Chondrocyte (in vitro differentiated cells): ENCODE data around the gene HIGD1C. TPM values are rescaled to one million over a fixed set of nuclear protein-coding genes. Genes with fewer than 3 reads are reported as not detected.
"Not testable (repeated sequence)": the region's sequence is repeated elsewhere in the genome, so short reads cannot be mapped to it uniquely, and the experiment has no call there.

Source experiments
- DNase-seq: peaks from one replicate; pipeline ENCODE4 v3.0.0; 2021; ENCODE audit warnings: mixed read lengths, low spot score
- H3K27ac Mint-ChIP-seq: one replicate; pipeline ENCODE4 v1.8.0; 2021; ENCODE audit warnings: mild to moderate bottlenecking, moderate library complexity, mixed read lengths; ENCODE audit not compliant: unreplicated experiment
- H3K27me3 Mint-ChIP-seq: 2 replicates; pipeline ENCODE4 v1.8.0; 2021; ENCODE audit warnings: low read depth, mixed read lengths
- H3K36me3 Mint-ChIP-seq: 2 replicates; pipeline ENCODE4 v1.8.0; 2021; ENCODE audit warnings: low read depth, mixed read lengths
- H3K4me1 Mint-ChIP-seq: 2 replicates; pipeline ENCODE4 v1.8.0; 2021; ENCODE audit warnings: low read depth, mild to moderate bottlenecking, mixed read lengths
- H3K4me3 Mint-ChIP-seq: one replicate; pipeline ENCODE4 v1.8.0; 2021; ENCODE audit warnings: mild to moderate bottlenecking, moderate library complexity, mixed read lengths; ENCODE audit not compliant: unreplicated experiment
- H3K9me3 Mint-ChIP-seq: 2 replicates; pipeline ENCODE4 v1.8.0; 2021; ENCODE audit warnings: low read depth, mixed read lengths
- CTCF ChIP-seq: fragments of 200-600 bp; sonication (generic); IDR thresholded peaks from 2 replicates; pipeline ENCODE4 v1.5.0; 2021; ENCODE audit warnings: antibody characterized with exemption, mild to moderate bottlenecking, moderate library complexity
- long read RNA-seq: library from polyadenylated mRNA; stranded (forward); transcript quantifications from one replicate; pipeline ENCODE4 v2.0.0, GENCODE V29; 2021
- total RNA-seq: library from RNA; stranded (reverse); gene quantifications from 3 replicates; pipeline ENCODE4 v1.2.1, GENCODE V29; 2021

Gene HIGD1C
- not detected in 3 replicates for total RNA-seq
- long read RNA-seq, result 0 reads

DNA sequence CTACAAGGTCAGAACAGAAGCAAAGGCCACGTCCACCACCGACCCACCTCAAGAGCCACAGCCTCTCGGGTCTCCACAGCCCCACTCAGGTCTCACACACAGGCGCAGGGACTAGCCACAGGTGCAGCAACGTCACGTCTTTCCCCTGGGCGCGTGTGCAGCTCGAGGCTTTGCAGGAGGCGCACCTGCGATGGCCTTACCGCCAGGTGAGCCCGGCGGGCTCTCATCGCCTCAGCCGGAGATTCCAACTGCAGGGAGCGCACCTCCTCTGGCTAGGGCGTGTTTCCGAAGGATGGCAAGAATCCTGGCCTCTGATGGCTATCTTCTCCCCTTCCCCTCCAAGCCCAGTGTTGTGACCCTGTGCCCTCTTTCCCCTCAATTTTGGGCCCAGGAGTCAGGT is at the start of gene HIGD1C:
TSS of gene HIGD1C (plus strand) at position 35 of the 400 bp plus-strand sequence. CDS start 1,455 bp downstream, outside the sequence.
- Mint-ChIP-seq H3K27ac (no peak within 1 kb of the TSS), H3K4me1 (peaks cover 15% of the 10 kb centered on the region), H3K4me3 (no peak within 1 kb of the TSS), H3K9me3 (no peaks in the 10 kb centered on the region), H3K36me3 (peaks cover 2% of the 10 kb centered on the region), H3K27me3 (no peaks in the 10 kb centered on the region)
- no peak for TF ChIP-seq CTCF
- DNase-seq, result no peak

GRCh38 chr12:50908479-50908878 is 43.9 kb upstream of the HIGD1C start:
- H3K4me1 Mint-ChIP-seq, H3K27me3 Mint-ChIP-seq, H3K4me3 Mint-ChIP-seq, H3K27ac Mint-ChIP-seq, DNase-seq, H3K36me3 Mint-ChIP-seq: not testable (repeated sequence)
- peaks cover 21% of the 10 kb centered on the region for H3K9me3 Mint-ChIP-seq

- H3K4me1 Mint-ChIP-seq, H3K27me3 Mint-ChIP-seq, DNase-seq, H3K4me3 Mint-ChIP-seq, H3K27ac Mint-ChIP-seq: not testable (repeated sequence)
- Mint-ChIP-seq H3K36me3 (peaks cover 16% of the 10 kb centered on the region), H3K9me3 (peaks cover 46% of the 10 kb centered on the region)
These were observed 40.0 kb upstream of the HIGD1C start for GRCh38 chr12:50912361-50912760.

- no peak for TF ChIP-seq CTCF
- Mint-ChIP-seq H3K9me3 (peaks cover 51% of the 10 kb centered on the region), H3K4me3 (no peak overlapping the region), H3K27me3 (no peaks in the 10 kb centered on the region), H3K4me1 (no peaks in the 10 kb centered on the region), H3K36me3 (peaks cover 19% of the 10 kb centered on the region), H3K27ac (no peak overlapping the region)
- no peak for DNase-seq
These were observed 39.1 kb upstream of the HIGD1C start for GRCh38 chr12:50913224-50913623.

DNA sequence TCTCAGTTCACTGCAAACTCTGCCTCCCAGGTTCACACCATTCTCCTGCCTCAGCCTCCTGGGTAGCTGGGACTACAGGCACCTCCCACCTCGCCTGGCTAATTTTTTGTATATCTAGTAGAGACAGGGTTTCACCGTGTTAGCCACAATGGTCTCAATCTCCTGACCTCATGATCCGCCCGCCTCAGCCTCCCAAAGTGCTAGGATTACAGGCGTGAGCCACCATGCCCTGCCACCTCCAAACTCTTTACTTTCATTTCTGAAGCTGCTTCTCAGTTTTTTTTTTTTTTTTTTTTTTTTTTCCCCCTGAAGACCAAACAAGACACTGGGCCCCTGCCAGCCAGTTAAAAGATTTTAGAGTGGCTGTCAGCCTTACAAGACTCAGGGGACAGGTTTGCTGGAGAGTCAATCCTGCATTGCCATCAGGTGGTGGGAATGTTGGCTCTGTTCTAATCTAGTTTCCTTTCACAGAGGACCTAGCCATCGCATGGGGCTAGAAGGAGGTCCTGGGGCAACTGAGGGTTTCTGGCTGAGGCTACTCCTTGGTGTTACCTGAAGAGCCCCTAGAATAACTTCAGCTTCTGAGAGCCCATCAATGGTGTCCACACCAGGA is 37.4 kb upstream of the HIGD1C start:
- no peak for TF ChIP-seq CTCF
- peaks cover 55% of the 10 kb centered on the region for H3K9me3 Mint-ChIP-seq
- H3K4me3 Mint-ChIP-seq, result no peak overlapping the region
- H3K27ac Mint-ChIP-seq, result no peak overlapping the region
- H3K27me3 Mint-ChIP-seq, result no peaks in the 10 kb centered on the region
- peaks cover 19% of the 10 kb centered on the region for H3K36me3 Mint-ChIP-seq
- no peaks in the 10 kb centered on the region for H3K4me1 Mint-ChIP-seq
- no peak for DNase-seq

- no peak overlapping the region for H3K27ac Mint-ChIP-seq
- no peaks in the 10 kb centered on the region for H3K4me1 Mint-ChIP-seq
- H3K4me3 Mint-ChIP-seq, result no peak overlapping the region
- no peak for TF ChIP-seq CTCF
- no peaks in the 10 kb centered on the region for H3K27me3 Mint-ChIP-seq
- peaks cover 19% of the 10 kb centered on the region for H3K36me3 Mint-ChIP-seq
- H3K9me3 Mint-ChIP-seq, result peaks cover 51% of the 10 kb centered on the region
- DNase-seq, result no peak
These were observed 36.1 kb upstream of the HIGD1C start for GRCh38 chr12:50916292-50916691.
